ENCODE results near the gene PER2.

The PER2 gene

GRCh38 chr2:238262496-238263122, 25.8 kb downstream of the PER2 start:
- DNase-seq: no peak

- no peak for DNase-seq
Observed at GRCh38 chr2:238261718-238262375, 26.6 kb downstream of the PER2 start.

- no peak for DNase-seq
Observed at GRCh38 chr2:238260883-238261282, 27.5 kb downstream of the PER2 start.

GRCh38 chr2:238259061-238260020, 29.1 kb downstream of the PER2 start:
- DNase-seq: no peak

DNA sequence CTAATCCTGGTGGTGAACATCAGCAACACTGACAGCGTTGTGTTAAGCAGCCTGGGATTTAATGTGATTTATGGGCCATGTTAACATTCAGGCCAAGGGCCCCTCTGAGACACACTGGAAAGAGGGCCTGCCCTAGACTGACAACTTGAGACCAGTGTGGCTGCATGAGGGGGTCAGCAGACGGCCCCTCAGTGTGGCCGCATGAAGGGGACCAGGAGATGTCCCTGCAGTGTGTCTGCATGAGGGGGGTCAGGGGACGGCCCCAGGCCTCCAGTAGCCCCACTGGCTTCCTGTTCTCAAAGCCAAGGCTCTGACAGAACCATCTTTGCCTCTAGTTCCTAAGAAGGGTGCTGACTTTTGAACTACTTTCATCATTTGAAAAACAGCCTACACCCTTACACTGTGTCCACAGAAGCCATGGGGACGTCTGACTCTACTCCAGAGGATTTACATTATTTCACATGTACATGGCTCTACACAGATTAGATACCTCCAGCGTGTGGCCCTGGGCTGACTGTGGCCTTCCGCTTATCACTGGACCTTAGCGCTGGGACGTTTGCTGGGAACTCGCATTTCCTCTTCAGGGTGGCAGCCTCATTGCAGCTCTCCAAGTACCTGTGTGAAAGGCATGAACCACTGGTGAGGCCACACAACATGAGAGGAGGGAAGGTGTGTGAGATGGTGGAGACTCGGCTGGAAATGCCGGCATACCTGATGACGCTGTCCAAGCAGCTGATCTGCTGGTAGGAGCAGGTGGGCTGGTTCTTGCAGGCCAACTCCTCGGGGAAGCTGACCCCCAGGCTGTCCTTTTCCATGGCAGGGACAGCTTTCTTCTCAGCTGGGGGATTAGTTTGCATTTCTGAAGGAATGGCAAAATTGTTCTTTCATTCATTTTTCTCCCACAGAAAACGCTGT, 30.4 kb downstream of the PER2 start:
- DNase-seq: no peak

GRCh38 chr2:238256594-238257104, 31.8 kb downstream of the PER2 start:
- DNase-seq: peak; percentile 76

GRCh38 chr2:238256111-238256510, 32.3 kb downstream of the PER2 start:
- no peak for DNase-seq

DNA sequence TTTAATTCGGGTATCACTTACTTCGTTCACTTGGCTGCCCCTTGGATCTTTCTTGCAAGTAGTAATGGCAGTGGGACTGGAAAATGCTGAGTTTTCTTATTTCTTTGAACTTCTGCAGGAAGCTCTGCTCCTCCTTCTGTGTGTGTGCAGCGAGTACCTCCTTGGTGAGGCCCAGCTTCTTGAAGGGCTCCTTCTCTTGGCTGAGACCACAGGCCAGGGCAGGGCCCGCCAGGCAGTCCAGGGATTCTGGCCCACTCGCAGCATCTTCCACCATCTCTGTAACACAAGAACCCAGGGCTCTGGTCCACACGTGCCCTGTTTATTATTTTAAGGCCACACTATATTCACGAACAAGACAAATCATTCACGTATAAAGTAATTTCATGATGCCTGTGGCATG, 32.8 kb downstream of the PER2 start:
- no peak for DNase-seq

- no peak for DNase-seq
Observed at GRCh38 chr2:238255151-238255551, 33.3 kb downstream of the PER2 start.

GRCh38 chr2:238254095-238254723, 34.2 kb downstream of the PER2 start:
- DNase-seq: no peak

- DNase-seq: no peak
Observed at GRCh38 chr2:238252766-238253630, 35.4 kb downstream of the PER2 start.

DNA sequence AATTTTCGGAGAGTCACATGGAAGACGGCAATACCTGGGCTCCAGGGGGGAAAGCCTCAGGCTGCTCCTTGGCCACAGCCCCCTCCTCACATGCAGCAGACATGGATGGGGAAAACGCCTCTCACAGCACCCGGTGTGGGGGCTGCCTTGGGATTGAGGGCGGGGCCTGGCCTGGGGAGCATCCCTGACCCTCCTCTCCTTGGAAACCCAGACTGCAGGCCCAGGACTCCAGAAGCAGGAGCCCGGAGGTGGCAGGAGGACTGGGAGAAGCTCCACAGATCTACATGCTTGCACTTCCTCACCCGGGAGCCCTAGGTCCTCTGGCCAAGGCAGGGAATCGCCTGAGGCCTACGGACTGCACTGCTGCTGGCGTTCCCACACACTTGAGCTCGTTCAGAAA, 36.4 kb downstream of the PER2 start:
- no peak for DNase-seq

- no peak for DNase-seq
Observed at GRCh38 chr2:238251331-238251730, 37.1 kb downstream of the PER2 start.

DNA sequence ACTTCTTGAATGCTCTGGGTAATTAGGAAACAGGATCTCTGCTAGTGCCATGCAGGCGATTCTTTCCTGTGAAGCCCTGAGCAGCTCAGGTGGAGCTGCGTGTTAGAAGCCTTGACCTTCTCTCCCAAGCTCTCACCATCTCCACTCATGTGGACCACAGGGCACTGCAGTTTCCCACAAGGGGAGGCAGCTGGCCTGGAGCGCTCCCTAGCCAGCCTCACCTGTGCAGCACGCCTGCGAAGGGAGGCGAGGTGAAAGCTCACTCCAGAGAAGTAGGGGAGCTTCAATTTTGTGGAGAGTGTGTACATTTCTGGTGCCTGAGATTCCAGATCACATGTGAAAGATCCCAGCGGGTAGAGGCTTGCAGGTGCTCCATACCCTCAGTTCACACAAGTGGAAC, 37.5 kb downstream of the PER2 start:
- DNase-seq: no peak

DNA sequence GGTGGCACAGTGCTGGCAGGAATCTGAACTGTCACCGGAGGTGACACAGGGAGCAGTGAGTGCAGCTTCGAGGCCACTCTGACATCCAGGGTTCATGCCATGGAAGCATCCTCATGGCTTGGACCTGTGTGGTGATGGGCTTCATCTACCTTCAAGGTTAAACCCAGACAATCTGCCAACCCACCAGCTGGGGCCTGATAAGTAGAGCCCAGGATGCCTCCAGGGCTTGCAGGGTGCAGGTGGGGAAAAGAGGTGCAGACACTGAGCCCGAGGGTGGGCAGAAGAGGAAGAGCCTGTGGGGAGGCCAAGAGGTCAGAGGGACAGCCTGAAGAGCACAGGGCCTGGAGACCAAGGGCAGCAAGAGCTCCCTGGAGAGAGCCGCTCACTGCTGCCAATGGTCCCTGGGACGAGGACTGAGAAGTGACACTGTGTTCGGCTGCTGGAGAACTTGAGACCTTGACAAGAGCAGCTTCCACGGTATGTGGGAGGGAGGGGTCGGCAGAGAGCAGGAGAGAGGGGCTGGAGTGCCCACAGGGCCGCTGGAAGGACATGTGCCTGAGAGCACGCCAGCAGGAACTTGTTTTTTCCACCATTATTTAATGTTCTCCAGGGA, 40.5 kb downstream of the PER2 start:
- no peak for DNase-seq

- DNase-seq: no peak
Observed at GRCh38 chr2:238247002-238247822, 41.2 kb downstream of the PER2 start.

GRCh38 chr2:238244151-238244550, 44.3 kb downstream of the PER2 start:
- DNase-seq: no peak

GRCh38 chr2:238243496-238244076, 44.8 kb downstream of the PER2 start:
- DNase-seq: no peak
